ENCODE results near the gene WFDC11.

GRCh38 chr20:45636513-45636912, 33.5 kb downstream of the WFDC11 start:
- TF ChIP-seq ZNF211 (tag by site-specific recombination; IDR thresholded peaks at IDR 0.05; ENCODE audit: low read depth) (no peak), CTCF (tag by site-specific recombination; IDR thresholded peaks at IDR 0.05) (no peak), ZNF223 (tag by site-specific recombination; IDR thresholded peaks at IDR 0.05) (no peak), ZNF660 (tag by site-specific recombination; IDR thresholded peaks at IDR 0.05) (no peak), KLF9 (tag by site-specific recombination; IDR thresholded peaks at IDR 0.05; ENCODE audit: low read depth) (no peak), ZNF623 (tag by site-specific recombination; IDR thresholded peaks at IDR 0.05) (no peak), ZNF24 (tag by site-specific recombination; IDR thresholded peaks at IDR 0.05) (no peak), ZSCAN30 (tag by site-specific recombination; IDR thresholded peaks at IDR 0.05) (no peak), GLI4 (tag by site-specific recombination; IDR thresholded peaks at IDR 0.05) (no peak), PATZ1 (tag by site-specific recombination; IDR thresholded peaks at IDR 0.05) (no peak), ZNF555 (tag by site-specific recombination; conservative IDR thresholded peaks at IDR 0.05) (no peak), KLF7 (tag by site-specific recombination; IDR thresholded peaks at IDR 0.05; ENCODE audit: borderline replicate concordance) (no peak), ZSCAN23 (tag by site-specific recombination; IDR thresholded peaks at IDR 0.05) (no peak)

All from HEK293 (cell line).